ENCODE measurements around the gene ETFRF1. TPM values are rescaled to one million over a fixed set of nuclear protein-coding genes. Genes with fewer than 3 reads are reported as not detected.

The ETFRF1 gene
- total RNA-seq, 2 experiments from 2014 or later: 10.1 to 11.0 TPM

DNA sequence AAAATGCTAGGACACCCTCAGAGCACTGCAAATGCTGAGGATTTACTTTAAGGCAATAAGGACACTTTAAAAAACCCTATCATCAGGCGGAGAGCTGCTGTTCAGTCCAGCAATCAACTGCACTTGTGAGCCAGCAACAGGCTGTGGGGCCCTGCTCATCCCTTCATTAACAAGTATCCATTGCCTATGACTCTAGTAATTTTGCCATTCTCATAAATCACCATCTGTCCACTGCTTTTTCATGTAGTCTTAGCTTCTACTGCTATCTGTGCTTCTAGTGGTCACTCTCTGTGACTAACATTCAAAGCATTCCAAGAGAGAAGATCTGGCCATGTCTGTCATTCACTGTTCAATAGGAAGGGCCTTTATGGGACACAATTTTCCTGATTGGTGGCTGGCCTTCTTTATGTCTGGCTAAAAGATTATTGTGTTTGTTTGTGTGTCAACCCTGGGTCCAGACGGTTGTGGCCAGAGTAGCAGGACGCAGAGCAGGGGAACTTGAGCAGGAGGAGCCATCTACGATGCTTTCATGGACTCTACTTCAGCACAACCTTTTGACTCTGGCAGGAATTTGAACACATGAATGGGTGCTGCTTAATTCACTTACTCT, 59.3 kb downstream of the ETFRF1 start:
- Mint-ChIP-seq H3K36me3 (ENCODE audit: low read depth) (peaks cover 2% of the 10 kb centered on the region), H3K4me1 (ENCODE audit: low read depth) (peaks cover 25% of the 10 kb centered on the region), H3K27ac (no peak overlapping the region), H3K4me3 (no peak overlapping the region), H3K9me3 (no peaks in the 10 kb centered on the region), H3K27me3 (no peaks in the 10 kb centered on the region)
- ATAC-seq (no peak), DNase-seq (no peak)
- TF ChIP-seq, protein P1, sequence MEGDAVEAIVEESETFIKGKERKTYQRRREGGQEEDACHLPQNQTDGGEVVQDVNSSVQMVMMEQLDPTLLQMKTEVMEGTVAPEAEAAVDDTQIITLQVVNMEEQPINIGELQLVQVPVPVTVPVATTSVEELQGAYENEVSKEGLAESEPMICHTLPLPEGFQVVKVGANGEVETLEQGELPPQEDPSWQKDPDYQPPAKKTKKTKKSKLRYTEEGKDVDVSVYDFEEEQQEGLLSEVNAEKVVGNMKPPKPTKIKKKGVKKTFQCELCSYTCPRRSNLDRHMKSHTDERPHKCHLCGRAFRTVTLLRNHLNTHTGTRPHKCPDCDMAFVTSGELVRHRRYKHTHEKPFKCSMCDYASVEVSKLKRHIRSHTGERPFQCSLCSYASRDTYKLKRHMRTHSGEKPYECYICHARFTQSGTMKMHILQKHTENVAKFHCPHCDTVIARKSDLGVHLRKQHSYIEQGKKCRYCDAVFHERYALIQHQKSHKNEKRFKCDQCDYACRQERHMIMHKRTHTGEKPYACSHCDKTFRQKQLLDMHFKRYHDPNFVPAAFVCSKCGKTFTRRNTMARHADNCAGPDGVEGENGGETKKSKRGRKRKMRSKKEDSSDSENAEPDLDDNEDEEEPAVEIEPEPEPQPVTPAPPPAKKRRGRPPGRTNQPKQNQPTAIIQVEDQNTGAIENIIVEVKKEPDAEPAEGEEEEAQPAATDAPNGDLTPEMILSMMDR (IDR thresholded peaks at IDR 0.05): no peak
- POLR2A ChIA-PET: no interaction called here
- intact Hi-C loops (cut with micrococcal nuclease): no loop called here
- CTCF ChIA-PET: interaction anchor here (1.3 to 1.9 kb wide), 3 partner anchors 13 to 133 kb away, joined by 3 to 7 read pairs (median 4); no protein-coding TSS in a partner anchor

Other genes with a start within 250 kb of the ETFRF1 start
- 10 to 100 TPM; 53.3 to 55.6 TPM for gene BCAT1, start 246.1 kb upstream of the ETFRF1 start, total RNA-seq
- not detected for gene DNAI7, start 77 bp upstream of the ETFRF1 start, total RNA-seq
- 10 to 100 TPM; 17.0 to 19.0 TPM for gene KRAS, start 55.7 kb downstream of the ETFRF1 start, total RNA-seq

Data from activated CD8-positive, alpha-beta T cell treated with anti-CD3 and anti-CD28 coated beads for 36 hours (primary cell).